ENCODE results near the gene DTX2. TPM values are rescaled to one million over a fixed set of nuclear protein-coding genes. Genes with fewer than 3 reads are reported as not detected.

Gene DTX2
- polyA plus RNA-seq, 3 donors = 5.4 to 6.4 (median 6.2) TPM

Other genes with a start within 250 kb of the DTX2 start
- gene HSPB1, start 159.0 kb upstream of the DTX2 start, polyA plus RNA-seq (ENCODE audit: insufficient read length in 3 of 3) = 100 to 1,000 TPM; 112 to 172 (median 132) TPM
- gene YWHAG, start 102.7 kb upstream of the DTX2 start, polyA plus RNA-seq (ENCODE audit: insufficient read length in 3 of 3) = 100 to 1,000 TPM; 128 to 134 (median 130) TPM
- gene SSC4D, start 52.0 kb upstream of the DTX2 start, polyA plus RNA-seq (ENCODE audit: insufficient read length in 3 of 3) = 1 to 10 TPM; 3.1 to 6.5 (median 5.5) TPM
- gene ZP3, start 36.8 kb upstream of the DTX2 start, polyA plus RNA-seq (ENCODE audit: insufficient read length in 3 of 3) = 10 to 100 TPM in 1 of 3 donors, 1 to 10 TPM in 2; 2.1 to 10.1 (median 2.5) TPM
- 1 to 10 TPM in 2 of 3 donors, under 1 TPM in 1; 0.17 to 1.9 (median 1.4) TPM for gene UPK3B, start 48.8 kb downstream of the DTX2 start, polyA plus RNA-seq (ENCODE audit: insufficient read length in 3 of 3)
- 1 to 10 TPM; 1.0 to 1.8 (median 1.3) TPM for gene SPDYE16, start 81.6 kb downstream of the DTX2 start, polyA plus RNA-seq (ENCODE audit: insufficient read length in 3 of 3)
- 10 to 100 TPM; 12.5 to 21.6 (median 14.4) TPM for gene POMZP3, start 165.6 kb downstream of the DTX2 start, polyA plus RNA-seq (ENCODE audit: insufficient read length in 3 of 3)

All from right renal cortex interstitium (tissue), 3 donors.